ENCODE results near the gene CHI3L2. TPM values are rescaled to one million over a fixed set of nuclear protein-coding genes. Genes with fewer than 3 reads are reported as not detected.

Gene CHI3L2
- total and polyA plus RNA-seq, 2 experiments from 2014 or later: 0.68 TPM; not detected in 1

DNA sequence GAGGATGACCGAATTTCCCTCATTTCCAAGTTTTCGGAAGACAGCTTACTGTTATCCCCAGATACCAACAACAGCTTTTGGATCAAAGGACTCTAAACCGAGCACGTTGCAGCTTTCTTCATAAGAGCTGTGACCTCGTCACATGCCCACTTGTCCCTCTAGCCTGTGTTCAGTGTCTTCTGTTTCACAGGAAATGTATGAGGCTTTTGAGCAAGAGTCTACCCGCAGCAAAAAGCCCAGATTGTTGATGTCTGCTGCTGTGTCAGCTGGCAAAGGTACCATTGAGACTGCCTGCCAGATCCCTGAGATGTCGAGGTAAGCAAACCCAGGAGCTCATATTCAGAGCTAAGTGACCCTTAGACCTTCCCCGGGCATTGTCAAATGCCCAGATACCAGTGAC, 24.1 kb downstream of the CHI3L2 start:
- no peaks in the 10 kb centered on the region for H3K36me3 ChIP-seq (ENCODE audit: insufficient read depth)
- no peak for TF ChIP-seq ZNF114 (CRISPR knock-in tag; IDR thresholded peaks at IDR 0.05)
- TF ChIP-seq, protein P1, sequence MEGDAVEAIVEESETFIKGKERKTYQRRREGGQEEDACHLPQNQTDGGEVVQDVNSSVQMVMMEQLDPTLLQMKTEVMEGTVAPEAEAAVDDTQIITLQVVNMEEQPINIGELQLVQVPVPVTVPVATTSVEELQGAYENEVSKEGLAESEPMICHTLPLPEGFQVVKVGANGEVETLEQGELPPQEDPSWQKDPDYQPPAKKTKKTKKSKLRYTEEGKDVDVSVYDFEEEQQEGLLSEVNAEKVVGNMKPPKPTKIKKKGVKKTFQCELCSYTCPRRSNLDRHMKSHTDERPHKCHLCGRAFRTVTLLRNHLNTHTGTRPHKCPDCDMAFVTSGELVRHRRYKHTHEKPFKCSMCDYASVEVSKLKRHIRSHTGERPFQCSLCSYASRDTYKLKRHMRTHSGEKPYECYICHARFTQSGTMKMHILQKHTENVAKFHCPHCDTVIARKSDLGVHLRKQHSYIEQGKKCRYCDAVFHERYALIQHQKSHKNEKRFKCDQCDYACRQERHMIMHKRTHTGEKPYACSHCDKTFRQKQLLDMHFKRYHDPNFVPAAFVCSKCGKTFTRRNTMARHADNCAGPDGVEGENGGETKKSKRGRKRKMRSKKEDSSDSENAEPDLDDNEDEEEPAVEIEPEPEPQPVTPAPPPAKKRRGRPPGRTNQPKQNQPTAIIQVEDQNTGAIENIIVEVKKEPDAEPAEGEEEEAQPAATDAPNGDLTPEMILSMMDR (conservative IDR thresholded peaks at IDR 0.05; ENCODE audit: low read depth in 2 of 2): no peak
- TF ChIP-seq STAT1 (IDR thresholded peaks at IDR 0.05; ENCODE audit: unreplicated experiment): no peak
- no peak for TF ChIP-seq EZH2phosphoT487 (IDR thresholded peaks at IDR 0.05; ENCODE audit: unreplicated experiment)
- no peak for TF ChIP-seq ZNF331 (CRISPR knock-in tag; IDR thresholded peaks at IDR 0.05; ENCODE audit: low read depth)
- TF ChIP-seq JUNB (IDR thresholded peaks at IDR 0.05; ENCODE audit: unreplicated experiment): no peak
- TF ChIP-seq ZNF462 (CRISPR knock-in tag; IDR thresholded peaks at IDR 0.05): no peak
- TF ChIP-seq POLR2AphosphoS5 (IDR thresholded peaks at IDR 0.05; ENCODE audit: low read depth): no peak
- no peak for TF ChIP-seq NANOG (IDR thresholded peaks at IDR 0.05; ENCODE audit: borderline replicate concordance)
- no peak for TF ChIP-seq EZH2 (IDR thresholded peaks at IDR 0.05; ENCODE audit: low read depth, unreplicated experiment)
- Mint-ChIP-seq H3K4me1 (no peaks in the 10 kb centered on the region), H3K9me3 (no peaks in the 10 kb centered on the region; the same call in 2 of the 3 replicates), H3K27me3 (ENCODE audit: insufficient read depth, low read depth, poor library complexity) (peaks cover 10% of the 10 kb centered on the region), H3K27ac (no peak overlapping the region), H3K36me3 (ENCODE audit: low read depth) (no peaks in the 10 kb centered on the region), H3K4me3 (no peak overlapping the region)
- H3K27ac ChIP-seq (ENCODE audit: low read depth): no peak overlapping the region
- no peak overlapping the region for H3K4me2 ChIP-seq
- H3F3A ChIP-seq (replicated peaks; ENCODE audit: low read depth): no peaks in the 10 kb centered on the region
- peaks cover 9% of the 10 kb centered on the region for H3K9me2 ChIP-seq (ENCODE audit: insufficient read depth)
- H3K27me3 ChIP-seq (ENCODE audit: insufficient read depth): no peaks in the 10 kb centered on the region
- no peak overlapping the region for H2AFZ ChIP-seq
- no peaks in the 10 kb centered on the region for H4K20me1 ChIP-seq (replicated peaks; ENCODE audit: insufficient read depth)
- DNase-seq (ENCODE audit: low spot score) (no peak), ATAC-seq (no peak)
- H3K4me3 ChIP-seq: no peak overlapping the region
- H3K4me1 ChIP-seq (ENCODE audit: insufficient read depth): no peaks in the 10 kb centered on the region
- no peaks in the 10 kb centered on the region for H3K79me2 ChIP-seq (replicated peaks; ENCODE audit: insufficient read depth)

All from GM23338 (cell line).